Lower leg skin (tissue), 4 donors: ENCODE results near the gene CORO1C. TPM values are rescaled to one million over a fixed set of nuclear protein-coding genes. Genes with fewer than 3 reads are reported as not detected.
"Not testable (repeated sequence)": the region's sequence is repeated elsewhere in the genome, so short reads cannot be mapped to it uniquely, and the experiment has no call there.

Experiments used
- DNase-seq, 2 donors: peaks; one replicate each; pipeline ENCODE4 v3.0.0-alpha.2; 2019; ENCODE audit warnings: low spot score in 2 of 2
- H3K4me3 ChIP-seq: fragments of 200-600 bp; sonication (generic); 2 replicates; pipeline ENCODE4 v1.5.1; 2017; ENCODE audit warnings: mild to moderate bottlenecking, low read depth; ENCODE audit not compliant: poor library complexity, severe bottlenecking
- POLR2A ChIP-seq, 2 donors: fragments of 450-650 bp; IDR thresholded peaks; one replicate each; pipeline ENCODE4 v1.6.1; 2016 to 2017; ENCODE audit warnings: antibody characterized with exemption in 2 of 2, mild to moderate bottlenecking in 1 of 2, moderate library complexity in 1 of 2
- WGBS, 2 donors: methylation state at CpG; one replicate each; pipeline ENCODE4 v1.1.5; 2018; 5-methylcytosine and 5-hydroxymethylcytosine counted together
- intact Hi-C: fragments of 100-400 bp; cut with DNase I; formaldehyde crosslinking; loops from one replicate; pipeline ENCODE4 v1.15.0; 2023; ENCODE audit warnings: low total_unique reads
- total RNA-seq, 4 donors: library from RNA; depleted of rRNA; stranded (reverse); fragments of >200 nt; gene quantifications; one replicate each; pipeline ENCODE4 v1.1.0, GENCODE V29; 2016
- TF ChIP-seq, protein P1 (sequence below), 3 donors: fragments of 450-650 bp; IDR thresholded peaks; one replicate each; pipeline ENCODE4 v1.5.1; 2016; ENCODE audit warnings: antibody characterized with exemption in 3 of 3, mild to moderate bottlenecking in 3 of 3, moderate library complexity in 2 of 3

The CORO1C gene
- total RNA-seq, 4 donors from 2014 or later, result 86.5 to 193 (median 146) TPM

- DNase-seq, result no peak
- no peak overlapping the region for H3K4me3 ChIP-seq
- no peak for TF ChIP-seq POLR2A (IDR thresholded peaks at IDR 0.05)
- TF ChIP-seq, protein P1, sequence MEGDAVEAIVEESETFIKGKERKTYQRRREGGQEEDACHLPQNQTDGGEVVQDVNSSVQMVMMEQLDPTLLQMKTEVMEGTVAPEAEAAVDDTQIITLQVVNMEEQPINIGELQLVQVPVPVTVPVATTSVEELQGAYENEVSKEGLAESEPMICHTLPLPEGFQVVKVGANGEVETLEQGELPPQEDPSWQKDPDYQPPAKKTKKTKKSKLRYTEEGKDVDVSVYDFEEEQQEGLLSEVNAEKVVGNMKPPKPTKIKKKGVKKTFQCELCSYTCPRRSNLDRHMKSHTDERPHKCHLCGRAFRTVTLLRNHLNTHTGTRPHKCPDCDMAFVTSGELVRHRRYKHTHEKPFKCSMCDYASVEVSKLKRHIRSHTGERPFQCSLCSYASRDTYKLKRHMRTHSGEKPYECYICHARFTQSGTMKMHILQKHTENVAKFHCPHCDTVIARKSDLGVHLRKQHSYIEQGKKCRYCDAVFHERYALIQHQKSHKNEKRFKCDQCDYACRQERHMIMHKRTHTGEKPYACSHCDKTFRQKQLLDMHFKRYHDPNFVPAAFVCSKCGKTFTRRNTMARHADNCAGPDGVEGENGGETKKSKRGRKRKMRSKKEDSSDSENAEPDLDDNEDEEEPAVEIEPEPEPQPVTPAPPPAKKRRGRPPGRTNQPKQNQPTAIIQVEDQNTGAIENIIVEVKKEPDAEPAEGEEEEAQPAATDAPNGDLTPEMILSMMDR (IDR thresholded peaks at IDR 0.05), result no peak
- WGBS, 2 donors, result 95 to 96% methylated on average over 4 of the region's 4 CpGs
- intact Hi-C loops, result loop anchor here (2.0 to 10.0 kb wide), 2 partner anchors 143 to 291 kb away; no protein-coding TSS in a partner anchor
Observed at GRCh38 chr12:108663324-108664015, 67.8 kb downstream of the CORO1C start.

- H3K4me3 ChIP-seq, intact Hi-C loops, DNase-seq: not testable (repeated sequence)
- 95% methylated on average over 4 of the region's 4 CpGs for WGBS, 2 donors
Observed at GRCh38 chr12:108658115-108658514, 73.2 kb downstream of the CORO1C start.

DNA sequence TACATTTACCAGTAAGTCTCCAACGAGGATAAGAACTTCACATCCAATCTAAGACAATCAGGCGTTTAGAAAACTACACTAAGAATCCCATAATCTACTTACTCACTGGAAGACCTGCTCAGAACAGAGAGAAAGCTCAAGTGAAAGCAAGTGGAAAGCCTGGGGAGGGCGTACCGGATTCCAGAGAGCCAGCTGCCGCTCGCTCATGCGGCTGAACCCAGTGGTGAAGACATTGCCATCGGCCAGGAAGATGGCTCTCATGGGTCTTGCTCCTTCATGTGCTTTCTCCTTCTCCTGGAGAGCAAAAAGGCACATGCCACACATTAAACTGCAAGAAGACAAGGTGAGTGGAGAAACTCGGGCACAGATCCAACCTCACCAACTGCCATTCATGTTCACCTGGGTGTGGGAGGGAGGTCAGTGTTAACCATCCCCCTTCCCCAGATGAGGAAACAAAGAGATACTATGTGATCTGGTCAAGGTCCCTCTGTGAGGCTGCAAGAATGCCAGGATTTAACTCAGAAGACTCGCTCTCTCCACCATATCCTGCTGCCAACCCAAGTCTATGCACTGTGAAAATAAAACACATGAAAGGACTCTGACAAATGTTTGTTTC is 74.1 kb downstream of the CORO1C start:
- DNase-seq, result no peak
- TF ChIP-seq, protein P1 (IDR thresholded peaks at IDR 0.05), result no peak
- TF ChIP-seq POLR2A (IDR thresholded peaks at IDR 0.05), result no peak
- H3K4me3 ChIP-seq, result no peak overlapping the region
- WGBS, 2 donors, result 86 to 99% methylated on average over 10 of the region's 10 CpGs
- intact Hi-C loops, result no loop called here

GRCh38 chr12:108656247-108656646 is 75.1 kb downstream of the CORO1C start:
- DNase-seq, intact Hi-C loops, H3K4me3 ChIP-seq: not testable (repeated sequence)
- whole genome bisulfite sequencing, 2 donors, result 91 to 97% methylated on average over 8 to 11 of the region's 24 CpGs

DNA sequence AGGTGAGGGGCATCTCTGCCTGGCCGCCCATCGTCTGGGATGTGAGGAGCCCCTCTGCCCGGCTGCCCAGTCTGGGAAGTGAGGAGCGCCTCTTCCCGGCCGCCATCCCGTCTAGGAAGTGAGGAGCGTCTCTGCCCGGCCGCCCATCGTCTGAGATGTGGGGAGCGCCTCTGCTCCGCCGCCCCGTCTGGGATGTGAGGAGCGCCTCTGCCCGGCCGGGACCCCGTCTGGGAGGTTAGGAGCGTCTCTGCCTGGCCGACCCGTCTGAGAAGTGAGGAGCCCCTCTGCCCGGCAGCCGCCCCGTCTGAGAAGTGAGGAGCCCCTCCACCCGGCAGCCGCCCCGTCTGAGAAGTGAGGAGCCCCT is 75.5 kb downstream of the CORO1C start:
- H3K4me3 ChIP-seq, intact Hi-C loops, DNase-seq: not testable (repeated sequence)
- 92% methylated on average over 25 of the region's 28 CpGs; no CpG with 5 or more reads in 1 of the 2 donors for WGBS, 2 donors

DNA sequence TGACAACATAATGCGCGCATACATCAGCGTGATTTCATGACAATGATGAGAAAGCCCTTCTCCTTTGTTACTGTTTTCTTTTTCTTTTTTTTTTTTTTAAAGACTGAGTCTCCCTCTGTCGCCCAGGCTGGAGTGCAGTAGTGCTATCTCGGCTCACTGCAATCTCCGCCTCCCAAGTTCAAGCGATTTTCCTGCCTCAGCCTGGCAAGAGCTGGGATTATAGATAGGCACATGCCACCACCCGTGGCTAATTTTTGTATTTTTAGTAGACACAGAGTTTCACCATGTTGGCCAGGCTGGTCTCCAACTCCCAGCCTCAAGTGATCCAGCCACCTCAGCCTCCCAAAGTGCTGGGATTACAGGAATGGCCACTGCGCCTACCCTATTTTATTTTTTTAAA is 76.7 kb downstream of the CORO1C start:
- WGBS, 2 donors, result 85 to 87% methylated on average over 9 of the region's 9 CpGs
- DNase-seq, H3K4me3 ChIP-seq, intact Hi-C loops: not testable (repeated sequence)

DNA sequence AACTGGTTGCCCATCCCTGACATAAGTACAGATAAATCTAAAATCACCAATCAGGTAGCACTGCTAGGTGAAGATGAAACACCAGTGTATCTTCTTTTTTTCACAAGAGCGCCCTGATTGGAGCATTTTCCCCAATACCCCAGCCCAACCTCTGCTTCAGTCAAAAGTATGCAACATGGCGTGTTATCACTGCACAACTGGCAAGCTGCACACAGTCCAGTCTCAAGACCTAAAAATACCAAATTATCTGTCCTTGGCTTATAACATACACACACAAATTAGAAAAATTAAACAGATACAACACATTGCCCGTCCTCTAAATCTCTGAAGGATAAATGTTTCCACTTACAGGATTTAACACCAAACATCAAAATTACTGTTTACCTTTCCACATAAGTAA is 77.4 kb downstream of the CORO1C start:
- WGBS, 2 donors, result 94% methylated on average over 3 of the region's 3 CpGs

More for the DNA sequence above, 77.4 kb downstream of the CORO1C start:
- H3K4me3 ChIP-seq, result no peak overlapping the region
- TF ChIP-seq, protein P1 (IDR thresholded peaks at IDR 0.05), result no peak
- TF ChIP-seq POLR2A (IDR thresholded peaks at IDR 0.05), result no peak
- no peak for DNase-seq
- intact Hi-C loops, result no loop called here
